Activated T-cell treated with anti-CD3 and anti-CD28 coated beads, Interleukin-2, amount 50 U/mL, for 72 hours (primary cell): Measurements from ENCODE around the gene DTX4. TPM values are rescaled to one million over a fixed set of nuclear protein-coding genes. Genes with fewer than 3 reads are reported as not detected.
"Not testable (repeated sequence)": the region's sequence is repeated elsewhere in the genome, so short reads cannot be mapped to it uniquely, and the experiment has no call there.

Experiments used
- ATAC-seq, 2 donors: fragments of 150-1000 bp; cut with Tn5 transposase; replicated peaks in 1 of 2; 2 replicates each; pipeline ENCODE4 v1.10.0; 2021; ENCODE audit warnings: moderate library complexity in 2 of 2, mild to moderate bottlenecking in 1 of 2
- DNase-seq, 2 donors: peaks; one replicate each; pipeline ENCODE4 v3.0.0; 2021 to 2022; ENCODE audit warnings: mixed read lengths in 1 of 2
- H3K27ac Mint-ChIP-seq: one replicate; pipeline ENCODE4 v1.8.0; 2022; ENCODE audit warnings: mild to moderate bottlenecking, moderate library complexity, mixed read lengths
- H3K27me3 Mint-ChIP-seq: one replicate; pipeline ENCODE4 v1.8.0; 2022; ENCODE audit warnings: low read depth, mixed read lengths
- H3K36me3 Mint-ChIP-seq, 2 donors: one replicate each; pipeline ENCODE4 v1.8.0; 2022; ENCODE audit warnings: mixed read lengths in 2 of 2, mild to moderate bottlenecking in 1 of 2; ENCODE audit not compliant: insufficient read depth in 2 of 2
- H3K4me1 Mint-ChIP-seq: one replicate; pipeline ENCODE4 v1.8.0; 2022; ENCODE audit warnings: low read depth, mixed read lengths
- H3K4me3 Mint-ChIP-seq, 2 donors: one replicate each; pipeline ENCODE4 v1.8.0; 2022; ENCODE audit warnings: mild to moderate bottlenecking in 2 of 2, mixed read lengths in 2 of 2, moderate library complexity in 2 of 2
- H3K9me3 Mint-ChIP-seq, 2 donors: one replicate each; pipeline ENCODE4 v1.8.0; 2022; ENCODE audit warnings: mixed read lengths in 2 of 2
- total RNA-seq, 2 donors: library from RNA; stranded (reverse); gene quantifications; one replicate each; pipeline ENCODE4 v1.2.3, GENCODE V29; 2022

Gene DTX4
- total RNA-seq = under 1 TPM in 1 of 2 donors, not detected in 1; 0.70 TPM

DNA sequence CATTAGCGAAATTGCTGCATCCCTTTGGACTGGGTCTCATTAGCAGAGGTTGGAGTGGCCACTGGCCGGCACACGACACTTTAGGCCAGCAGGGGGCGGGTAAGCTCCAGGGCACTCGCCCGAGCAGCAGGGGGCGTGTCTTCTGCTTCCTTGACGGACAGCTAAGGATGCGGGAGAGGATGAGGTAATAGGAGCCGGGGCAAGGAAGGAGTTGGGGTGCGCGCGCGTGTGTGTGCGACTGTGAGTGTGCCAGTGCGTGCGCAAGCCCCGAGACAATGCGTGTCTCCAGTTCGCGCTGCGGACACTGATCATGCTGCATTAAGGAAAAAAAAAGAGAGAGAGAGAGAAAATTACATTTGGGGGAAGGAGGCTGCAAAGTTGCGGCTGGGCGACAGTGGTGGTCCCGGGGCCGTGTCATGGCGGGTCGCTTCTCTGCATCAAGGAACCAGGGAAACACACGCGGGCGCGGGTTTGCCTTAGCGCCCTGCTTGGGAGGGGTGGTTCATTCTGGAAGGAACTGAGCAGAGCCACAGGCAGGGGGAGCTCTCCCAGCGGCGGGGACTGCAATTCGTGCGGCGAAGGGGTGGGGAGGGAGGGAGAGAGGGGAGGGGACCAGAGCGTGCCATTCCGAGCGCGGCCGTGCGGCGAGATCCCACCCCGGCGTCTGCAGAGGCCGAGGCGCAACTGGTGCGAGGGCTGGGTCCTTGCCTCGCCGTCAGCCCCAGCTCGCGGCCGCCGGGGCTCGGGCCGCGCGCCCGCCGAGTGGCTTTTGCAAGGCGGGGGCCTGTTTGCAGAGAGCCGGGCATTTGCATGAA is at the start of gene DTX4:
Gene DTX4 (plus strand): TSS at position 625 of the 815 bp plus-strand sequence. CDS start 464 bp downstream, outside the sequence.
- H3K27ac Mint-ChIP-seq = no peak within 1 kb of the TSS
- peaks cover 16% of the 10 kb centered on the region for H3K27me3 Mint-ChIP-seq
- H3K4me1 Mint-ChIP-seq = peaks cover 26% of the 10 kb centered on the region
- peaks cover 0 to 2% of the 10 kb centered on the region in 2 donors for H3K36me3 Mint-ChIP-seq
- H3K9me3 Mint-ChIP-seq = no peaks in the 10 kb centered on the region
- peak; percentile 91 to 93 for DNase-seq
- ATAC-seq = peak; percentile 86 to 88
- H3K4me3 Mint-ChIP-seq = peak within 1 kb of the TSS; percentile 86 to 88

GRCh38 chr11:59135648-59136461 is 36.1 kb upstream of the DTX4 start:
- DNase-seq = peak; percentile 90 to 93
- H3K4me3 Mint-ChIP-seq = peak overlapping the region; percentile 56 to 73
- peaks cover 10 to 23% of the 10 kb centered on the region in 2 donors for H3K36me3 Mint-ChIP-seq
- no peaks in the 10 kb centered on the region for H3K27me3 Mint-ChIP-seq
- ATAC-seq = peak; percentile 100
- peaks cover 1 to 4% of the 10 kb centered on the region in 2 donors for H3K9me3 Mint-ChIP-seq
- peaks cover 6% of the 10 kb centered on the region for H3K4me1 Mint-ChIP-seq
- peak overlapping the region; percentile 35 for H3K27ac Mint-ChIP-seq

DNA sequence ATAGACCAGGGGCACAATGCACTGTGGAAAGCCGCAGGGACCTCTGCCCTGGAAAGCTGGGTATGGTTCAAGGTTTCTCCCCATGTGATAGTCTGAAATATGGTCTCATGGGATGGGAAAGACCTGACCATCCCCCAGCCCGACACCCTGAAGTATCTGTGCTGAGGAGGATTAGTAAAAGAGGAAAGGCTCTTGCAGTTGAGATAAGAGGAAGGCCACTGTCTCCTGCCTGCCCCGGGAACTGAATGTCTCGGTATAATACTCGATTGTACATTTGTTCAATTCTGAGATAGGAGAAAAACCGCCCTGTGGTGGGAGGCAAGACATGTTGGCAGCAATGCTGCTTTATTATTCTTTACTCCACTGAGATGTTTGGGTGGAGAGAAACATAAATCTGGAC is 35.4 kb upstream of the DTX4 start:
- DNase-seq, H3K4me3 Mint-ChIP-seq: not testable (repeated sequence)
- H3K36me3 Mint-ChIP-seq = peaks cover 6 to 17% of the 10 kb centered on the region in 2 donors

GRCh38 chr11:59137190-59137589 is 34.7 kb upstream of the DTX4 start:
- Mint-ChIP-seq H3K27me3 (no peaks in the 10 kb centered on the region), H3K27ac (no peak overlapping the region), H3K9me3 (peaks cover 0 to under 1% of the 10 kb centered on the region in 2 donors), H3K4me3 (no peak overlapping the region), H3K4me1 (peaks cover 20% of the 10 kb centered on the region), H3K36me3 (peaks cover 5 to 11% of the 10 kb centered on the region in 2 donors)
- DNase-seq = no peak
- ATAC-seq = no peak

More for the DNA sequence above, 35.4 kb upstream of the DTX4 start:
- H3K4me1 Mint-ChIP-seq = peaks cover 13% of the 10 kb centered on the region
- not testable (repeated sequence) for ATAC-seq, H3K27ac Mint-ChIP-seq, H3K9me3 Mint-ChIP-seq, H3K27me3 Mint-ChIP-seq

DNA sequence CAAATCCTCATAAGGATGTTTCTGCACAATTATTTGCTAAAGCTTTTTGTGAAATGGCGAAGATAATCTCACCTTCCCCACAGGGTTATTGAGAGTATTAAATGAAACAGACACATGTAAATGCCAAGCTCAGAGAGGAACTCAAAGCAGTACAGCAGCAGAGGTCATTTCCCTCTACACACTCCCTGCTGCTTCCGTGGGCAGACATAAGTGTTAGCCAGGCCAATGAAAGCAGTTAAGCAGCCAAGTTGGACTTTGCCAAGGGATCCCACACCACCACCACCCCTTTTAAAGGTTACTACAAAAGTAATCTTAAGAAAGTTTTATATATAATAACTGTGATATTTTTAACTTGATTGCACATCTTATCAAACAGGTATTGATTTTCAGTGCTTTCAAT is 33.3 kb upstream of the DTX4 start:
- ATAC-seq (no peak), DNase-seq (no peak)
- Mint-ChIP-seq H3K4me1 (peaks cover 34% of the 10 kb centered on the region), H3K4me3 (no peak overlapping the region), H3K9me3 (no peaks in the 10 kb centered on the region), H3K27me3 (no peaks in the 10 kb centered on the region), H3K27ac (no peak overlapping the region), H3K36me3 (peaks cover 0 to 6% of the 10 kb centered on the region in 2 donors)

DNA sequence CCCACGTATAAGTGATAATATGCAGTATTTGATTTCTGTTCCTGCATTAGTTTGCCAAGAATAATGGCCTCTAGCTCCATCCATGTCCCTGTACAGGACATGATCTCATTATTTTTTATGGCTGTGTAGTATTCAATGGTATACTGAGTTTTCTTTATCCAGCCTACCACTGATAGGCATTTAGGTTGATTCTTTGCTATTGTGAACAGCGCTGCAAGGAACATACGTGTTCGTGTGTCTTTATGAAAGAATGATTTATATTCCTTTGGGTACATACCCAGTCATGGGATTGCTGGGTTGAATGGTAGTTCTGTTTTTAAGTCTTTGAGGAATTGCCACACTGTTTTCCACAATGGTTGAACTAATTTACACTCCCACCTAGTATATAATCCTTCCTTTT is 30.7 kb upstream of the DTX4 start:
- peak overlapping the region; percentile 88 to 95 for H3K4me3 Mint-ChIP-seq
- H3K4me1 Mint-ChIP-seq = peaks cover 47% of the 10 kb centered on the region
- peaks cover 0 to 13% of the 10 kb centered on the region in 2 donors for H3K36me3 Mint-ChIP-seq
- ATAC-seq (no peak), DNase-seq (no peak)
- no peaks in the 10 kb centered on the region for H3K9me3 Mint-ChIP-seq
- H3K27ac Mint-ChIP-seq = peak overlapping the region; percentile 80
- H3K27me3 Mint-ChIP-seq = no peaks in the 10 kb centered on the region

DNA sequence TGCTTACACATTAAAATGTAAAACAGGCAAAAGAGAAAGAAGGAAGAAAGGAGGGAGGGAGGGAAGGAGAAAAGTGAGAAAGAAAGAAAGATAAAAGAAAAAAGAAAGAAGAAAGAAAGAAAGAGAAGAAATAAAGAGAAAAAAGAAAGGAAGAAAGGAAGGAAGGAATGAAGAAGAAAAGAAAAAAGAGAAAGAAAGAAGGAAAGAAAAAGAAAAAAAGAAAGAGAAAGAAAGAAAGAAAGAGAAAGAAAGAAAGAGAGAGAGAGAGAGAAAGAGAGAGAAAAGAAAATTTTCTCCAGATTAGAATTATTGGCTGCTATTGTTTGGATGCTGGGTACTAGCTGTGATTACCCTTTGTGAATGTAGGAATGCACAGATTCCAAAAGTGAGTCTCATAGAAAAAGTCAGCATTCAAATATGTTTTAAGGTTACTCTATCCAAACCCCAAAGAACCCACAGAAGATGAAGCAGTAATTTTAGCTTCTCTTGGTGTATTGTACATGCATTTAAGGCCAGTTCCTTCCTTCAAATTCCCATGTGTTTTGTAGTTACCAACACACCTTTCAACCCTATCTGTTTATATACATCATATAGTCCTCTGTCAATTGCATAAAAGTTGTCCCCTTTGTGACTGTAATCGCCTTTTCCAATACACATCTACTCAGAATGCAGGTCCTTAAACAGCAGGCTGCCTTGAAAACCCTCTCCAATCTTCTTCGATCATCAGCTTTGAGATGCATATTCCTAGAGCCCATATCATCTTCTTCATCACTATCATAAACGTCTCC is 30.1 kb upstream of the DTX4 start:
- H3K36me3 Mint-ChIP-seq = peaks cover 0 to 18% of the 10 kb centered on the region in 2 donors
- peak overlapping the region; percentile 80 for H3K27ac Mint-ChIP-seq
- no peaks in the 10 kb centered on the region for H3K9me3 Mint-ChIP-seq
- H3K27me3 Mint-ChIP-seq = no peaks in the 10 kb centered on the region
- DNase-seq (no peak), ATAC-seq (no peak)
- peaks cover 52% of the 10 kb centered on the region for H3K4me1 Mint-ChIP-seq
- H3K4me3 Mint-ChIP-seq = peak overlapping the region; percentile 88 to 95

DNA sequence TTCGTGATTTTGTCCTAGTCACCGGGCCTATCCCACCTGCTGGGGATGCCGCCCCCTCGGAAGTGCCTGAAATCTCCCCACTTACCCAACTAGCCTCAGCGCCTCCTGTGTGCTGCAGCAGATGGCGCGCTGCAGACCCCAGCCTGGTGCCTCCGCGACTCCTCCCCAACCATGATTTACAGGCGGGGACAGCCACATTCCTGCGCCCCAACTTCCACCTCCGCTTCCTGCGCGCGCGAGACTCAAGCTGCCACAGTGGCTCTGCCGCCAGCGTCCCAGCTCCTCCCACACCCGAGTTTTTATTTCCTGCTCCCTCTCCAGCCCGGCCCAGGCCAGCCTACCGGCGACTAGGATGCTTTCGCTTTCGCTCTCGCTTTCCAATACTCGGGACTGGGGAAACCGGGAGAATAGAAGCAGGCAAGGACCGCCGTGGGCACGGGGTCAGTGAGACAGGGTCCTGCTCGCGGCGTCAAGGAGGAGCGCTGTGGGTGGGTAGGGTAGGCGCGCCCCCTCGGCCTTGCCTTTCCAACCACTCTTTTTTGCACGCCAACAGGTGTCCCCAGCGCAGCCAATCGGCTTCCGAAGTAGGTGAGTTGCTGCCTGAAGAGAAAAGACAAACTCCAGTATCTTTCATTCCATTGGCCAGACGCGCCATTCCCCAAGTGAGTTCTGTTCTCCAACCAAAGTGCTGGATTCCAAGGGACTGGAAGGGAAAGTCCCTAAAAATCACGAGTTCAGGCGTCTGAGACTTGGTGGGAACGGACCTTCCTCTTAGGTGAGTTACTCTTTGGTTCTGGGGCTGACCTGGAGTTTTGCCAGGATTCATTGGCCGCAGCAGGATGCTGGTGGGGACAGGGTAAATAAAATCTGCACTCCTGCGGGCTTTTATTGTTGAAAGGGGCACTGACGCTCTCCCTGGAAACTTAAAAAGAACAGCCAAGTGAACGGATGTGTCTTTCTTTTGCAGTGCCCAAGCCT is 29.1 kb upstream of the DTX4 start, which contains the start of gene FAM111A:
Gene FAM111A (plus strand): TSS at position 327 of the 978 bp plus-strand sequence. CDS start 6,017 bp downstream, outside the sequence.
- Mint-ChIP-seq H3K9me3 (no peaks in the 10 kb centered on the region), H3K36me3 (peaks cover 0 to 24% of the 10 kb centered on the region in 2 donors), H3K4me3 (peak within 1 kb of the TSS; percentile 88 to 95), H3K27ac (peak within 1 kb of the TSS; percentile 80), H3K27me3 (no peaks in the 10 kb centered on the region), H3K4me1 (peaks cover 62% of the 10 kb centered on the region)
- ATAC-seq (peak; percentile 83 to 85), DNase-seq (peak; percentile 82 to 88)

- ATAC-seq = no peak
Observed at GRCh38 chr11:59144096-59144495, 27.8 kb upstream of the DTX4 start.

GRCh38 chr11:59144579-59145345 is 27.2 kb upstream of the DTX4 start:
- H3K9me3 Mint-ChIP-seq = no peaks in the 10 kb centered on the region
- H3K27ac Mint-ChIP-seq = peak overlapping the region; percentile 80
- peaks cover 0 to 33% of the 10 kb centered on the region in 2 donors for H3K36me3 Mint-ChIP-seq
- ATAC-seq (peak; percentile 69 to 73), DNase-seq (peak; percentile 74)
- no peaks in the 10 kb centered on the region for H3K27me3 Mint-ChIP-seq
- peaks cover 78% of the 10 kb centered on the region for H3K4me1 Mint-ChIP-seq
- peak overlapping the region; percentile 88 to 95 for H3K4me3 Mint-ChIP-seq

More at GRCh38 chr11:59144096-59144495, 27.8 kb upstream of the DTX4 start:
- DNase-seq = no peak
- Mint-ChIP-seq H3K9me3 (no peaks in the 10 kb centered on the region), H3K4me3 (peak overlapping the region; percentile 88 to 95), H3K4me1 (peaks cover 75% of the 10 kb centered on the region), H3K27ac (peak overlapping the region; percentile 80), H3K27me3 (no peaks in the 10 kb centered on the region), H3K36me3 (peaks cover 0 to 30% of the 10 kb centered on the region in 2 donors)

DNA sequence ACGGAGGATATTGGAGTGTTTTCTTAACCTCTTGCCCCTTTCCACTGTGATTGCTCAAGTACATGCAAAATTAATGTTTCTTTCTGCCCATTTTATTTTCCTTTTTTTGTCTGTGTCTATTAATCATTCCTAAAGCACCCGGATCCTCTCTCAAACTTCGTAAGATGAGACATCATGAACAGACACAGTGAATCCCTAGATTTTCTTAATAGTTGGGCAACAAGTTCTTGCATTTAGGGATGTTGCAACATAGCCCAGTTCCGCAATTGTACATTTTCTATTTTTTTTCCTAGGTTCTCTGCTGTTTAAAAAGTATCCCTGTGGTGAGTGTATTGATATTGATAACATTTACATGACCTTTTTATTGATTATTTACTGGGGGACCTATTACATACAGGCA is 26.4 kb upstream of the DTX4 start:
- no peak for ATAC-seq

More for the DNA sequence above, 26.4 kb upstream of the DTX4 start:
- H3K4me1 Mint-ChIP-seq = peaks cover 81% of the 10 kb centered on the region
- H3K36me3 Mint-ChIP-seq = peaks cover 0 to 37% of the 10 kb centered on the region in 2 donors
- peak overlapping the region; percentile 88 to 95 for H3K4me3 Mint-ChIP-seq
- no peak for DNase-seq
- no peaks in the 10 kb centered on the region for H3K9me3 Mint-ChIP-seq
- H3K27ac Mint-ChIP-seq = peak overlapping the region; percentile 80
- H3K27me3 Mint-ChIP-seq = no peaks in the 10 kb centered on the region
